Measurements from ENCODE around the gene MAN2A1. TPM values are rescaled to one million over a fixed set of nuclear protein-coding genes. Genes with fewer than 3 reads are reported as not detected.
A peak's percentile ranks its signal among the peaks of the same experiment; 100 is the strongest.
"Not testable (repeated sequence)": the region's sequence is repeated elsewhere in the genome, so short reads cannot be mapped to it uniquely, and the experiment has no call there.

Gene MAN2A1
- polyA plus RNA-seq, 2 of the 4 experiments (the other 2 are of a cell fraction) = 15.8 to 51.5 TPM

DNA sequence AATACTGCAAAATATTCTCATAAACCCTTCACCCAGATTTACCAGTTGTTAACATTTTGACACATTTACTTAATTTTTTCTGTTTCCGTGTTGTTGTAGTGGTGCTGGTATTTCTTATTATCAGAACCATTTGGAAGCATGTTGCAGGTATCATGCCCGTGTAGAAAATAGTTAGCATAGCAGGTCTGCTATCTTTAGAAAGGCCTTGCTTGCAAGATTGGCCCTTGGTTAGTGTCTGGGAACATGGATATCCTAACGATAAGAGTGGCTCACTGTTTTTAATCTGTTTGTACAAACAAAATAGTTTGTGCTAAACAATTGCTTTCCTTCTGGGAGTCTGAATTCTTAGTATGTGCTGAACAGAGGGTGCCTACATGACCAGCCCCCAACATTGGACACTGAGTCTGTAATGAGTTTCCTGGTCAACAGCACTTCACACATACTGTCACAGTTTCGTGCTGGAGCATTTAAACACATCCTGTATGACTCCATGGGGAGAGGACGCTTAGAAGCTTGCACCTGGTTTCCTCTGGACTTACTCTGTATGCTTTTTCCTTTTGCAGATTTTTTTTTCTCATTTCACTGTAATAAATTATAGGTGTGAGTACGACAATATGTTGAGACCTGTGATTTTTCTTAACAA, 66.9 kb downstream of the MAN2A1 start:
- no peak for TF ChIP-seq CEBPB (IDR thresholded peaks at IDR 0.05)
- TF ChIP-seq USF2 (IDR thresholded peaks at IDR 0.05) = no peak
- no peak for TF ChIP-seq BHLHE40 (IDR thresholded peaks at IDR 0.05; ENCODE audit: low read depth, low read length)
- TF ChIP-seq MYC (IDR thresholded peaks at IDR 0.05; ENCODE audit: borderline replicate concordance, low read length) = no peak
- POLR2A ChIA-PET = no interaction called here

GRCh38 chr5:109757490-109757889, 67.8 kb downstream of the MAN2A1 start:
- H3K4me2 ChIP-seq = no peak overlapping the region
- 0 out of 3 replicates have a peak, but pooled peaks cover 4% of the 10 kb centered on the region for H3K4me1 ChIP-seq
- H3K27ac ChIP-seq = no peak overlapping the region
- ATAC-seq (no peak), DNase-seq (ENCODE audit: low read depth in 1 of 2, low spot score in 1 of 2) (no peak), FAIRE-seq (no peak)
- H3K4me3 ChIP-seq = no peak overlapping the region
- no peak for TF ChIP-seq NR3C1 (IDR thresholded peaks at IDR 0.05)
- TF ChIP-seq, protein P1, sequence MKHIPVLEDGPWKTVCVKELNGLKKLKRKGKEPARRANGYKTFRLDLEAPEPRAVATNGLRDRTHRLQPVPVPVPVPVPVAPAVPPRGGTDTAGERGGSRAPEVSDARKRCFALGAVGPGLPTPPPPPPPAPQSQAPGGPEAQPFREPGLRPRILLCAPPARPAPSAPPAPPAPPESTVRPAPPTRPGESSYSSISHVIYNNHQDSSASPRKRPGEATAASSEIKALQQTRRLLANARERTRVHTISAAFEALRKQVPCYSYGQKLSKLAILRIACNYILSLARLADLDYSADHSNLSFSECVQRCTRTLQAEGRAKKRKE (CRISPR knock-in tag; IDR thresholded peaks at IDR 0.05; ENCODE audit: low read depth) = no peak
- no peak for TF ChIP-seq RAD21 (conservative IDR thresholded peaks at IDR 0.05 in 1 of 2, IDR thresholded peaks at IDR 0.05 in 1 of 2)
- TF ChIP-seq CEBPB (IDR thresholded peaks at IDR 0.05) = no peak
- TF ChIP-seq, protein P2, sequence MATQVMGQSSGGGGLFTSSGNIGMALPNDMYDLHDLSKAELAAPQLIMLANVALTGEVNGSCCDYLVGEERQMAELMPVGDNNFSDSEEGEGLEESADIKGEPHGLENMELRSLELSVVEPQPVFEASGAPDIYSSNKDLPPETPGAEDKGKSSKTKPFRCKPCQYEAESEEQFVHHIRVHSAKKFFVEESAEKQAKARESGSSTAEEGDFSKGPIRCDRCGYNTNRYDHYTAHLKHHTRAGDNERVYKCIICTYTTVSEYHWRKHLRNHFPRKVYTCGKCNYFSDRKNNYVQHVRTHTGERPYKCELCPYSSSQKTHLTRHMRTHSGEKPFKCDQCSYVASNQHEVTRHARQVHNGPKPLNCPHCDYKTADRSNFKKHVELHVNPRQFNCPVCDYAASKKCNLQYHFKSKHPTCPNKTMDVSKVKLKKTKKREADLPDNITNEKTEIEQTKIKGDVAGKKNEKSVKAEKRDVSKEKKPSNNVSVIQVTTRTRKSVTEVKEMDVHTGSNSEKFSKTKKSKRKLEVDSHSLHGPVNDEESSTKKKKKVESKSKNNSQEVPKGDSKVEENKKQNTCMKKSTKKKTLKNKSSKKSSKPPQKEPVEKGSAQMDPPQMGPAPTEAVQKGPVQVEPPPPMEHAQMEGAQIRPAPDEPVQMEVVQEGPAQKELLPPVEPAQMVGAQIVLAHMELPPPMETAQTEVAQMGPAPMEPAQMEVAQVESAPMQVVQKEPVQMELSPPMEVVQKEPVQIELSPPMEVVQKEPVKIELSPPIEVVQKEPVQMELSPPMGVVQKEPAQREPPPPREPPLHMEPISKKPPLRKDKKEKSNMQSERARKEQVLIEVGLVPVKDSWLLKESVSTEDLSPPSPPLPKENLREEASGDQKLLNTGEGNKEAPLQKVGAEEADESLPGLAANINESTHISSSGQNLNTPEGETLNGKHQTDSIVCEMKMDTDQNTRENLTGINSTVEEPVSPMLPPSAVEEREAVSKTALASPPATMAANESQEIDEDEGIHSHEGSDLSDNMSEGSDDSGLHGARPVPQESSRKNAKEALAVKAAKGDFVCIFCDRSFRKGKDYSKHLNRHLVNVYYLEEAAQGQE (IDR thresholded peaks at IDR 0.05) = no peak
- TF ChIP-seq PHF8 (IDR thresholded peaks at IDR 0.05; ENCODE audit: borderline replicate concordance, low read depth) = no peak
- TF ChIP-seq MYC (IDR thresholded peaks at IDR 0.05; ENCODE audit: borderline replicate concordance, low read length) = no peak
- TF ChIP-seq NPAS2 (CRISPR knock-in tag; IDR thresholded peaks at IDR 0.05; ENCODE audit: borderline replicate concordance) = no peak
- CTCF ChIA-PET = no interaction called here
- no peaks in the 10 kb centered on the region for H3K9me3 ChIP-seq
- POLR2A ChIA-PET = no interaction called here

More for the DNA sequence above, 66.9 kb downstream of the MAN2A1 start:
- Histone ChIP-seq H3K4me2 (no peak overlapping the region), H3K4me3 (no peak overlapping the region), H3K27ac (no peak overlapping the region), H3K4me1 (0 out of 3 replicates have a peak, but pooled peaks cover 4% of the 10 kb centered on the region), H3K9me3 (no peaks in the 10 kb centered on the region)
- no peak for FAIRE-seq
- CTCF ChIA-PET = no interaction called here
- DNase-seq (ENCODE audit: low read depth in 1 of 2, low spot score in 1 of 2) = no peak
- ATAC-seq = no peak
- WGBS (ENCODE audit: missing lambda C conversion rate) = 86% methylated on average over 6 of the region's 6 CpGs

- no peak for DNase-seq (ENCODE audit: low read depth in 1 of 2, low spot score in 1 of 2)
- FAIRE-seq = no peak
- Histone ChIP-seq H3K27ac (no peak overlapping the region), H3K9me3 (no peaks in the 10 kb centered on the region), H3K4me3 (no peak overlapping the region), H3K4me2 (peak overlapping the region; percentile 17; the same call in 2 of the 3 replicates), H3K4me1 (0 out of 3 replicates have a peak, but pooled peaks cover 4% of the 10 kb centered on the region)
- no peak for ATAC-seq
- TF ChIP-seq RCOR1 (IDR thresholded peaks at IDR 0.05; ENCODE audit: low read depth, low read length) (no peak), TFCP2L1 (CRISPR knock-in tag; IDR thresholded peaks at IDR 0.05) (no peak), FOXS1 (CRISPR knock-in tag; IDR thresholded peaks at IDR 0.05) (no peak), CHD4 (IDR thresholded peaks at IDR 0.05; ENCODE audit: borderline replicate concordance) (no peak), RARB (CRISPR knock-in tag; IDR thresholded peaks at IDR 0.05) (no peak), HOXA7 (CRISPR knock-in tag; IDR thresholded peaks at IDR 0.05) (no peak), FOSB (CRISPR knock-in tag; IDR thresholded peaks at IDR 0.05) (no peak), HDAC2 (IDR thresholded peaks at IDR 0.05) (no peak), SMC3 (IDR thresholded peaks at IDR 0.05) (no peak)
- TF ChIP-seq, protein P3, sequence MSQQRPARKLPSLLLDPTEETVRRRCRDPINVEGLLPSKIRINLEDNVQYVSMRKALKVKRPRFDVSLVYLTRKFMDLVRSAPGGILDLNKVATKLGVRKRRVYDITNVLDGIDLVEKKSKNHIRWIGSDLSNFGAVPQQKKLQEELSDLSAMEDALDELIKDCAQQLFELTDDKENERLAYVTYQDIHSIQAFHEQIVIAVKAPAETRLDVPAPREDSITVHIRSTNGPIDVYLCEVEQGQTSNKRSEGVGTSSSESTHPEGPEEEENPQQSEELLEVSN (IDR thresholded peaks at IDR 0.05; ENCODE audit: borderline replicate concordance, low read depth) = no peak
- ChIA-PET CTCF (interaction anchor here (1.2 kb wide), 2 partner anchors 10 to 69 kb away, joined by 3 to 4 read pairs; no protein-coding TSS in a partner anchor), POLR2A (no interaction called here)
These were observed 69.6 kb downstream of the MAN2A1 start for GRCh38 chr5:109759306-109759705.

GRCh38 chr5:109760130-109760529, 70.4 kb downstream of the MAN2A1 start:
- ATAC-seq; H3K9me3 ChIP-seq; H3K4me1 ChIP-seq; H3K4me3 ChIP-seq; DNase-seq (ENCODE audit: low read depth in 1 of 2, low spot score in 1 of 2); H3K4me2 ChIP-seq; POLR2A ChIA-PET; CTCF ChIA-PET; FAIRE-seq; H3K27ac ChIP-seq: not testable (repeated sequence)
- WGBS (ENCODE audit: missing lambda C conversion rate) = 95% methylated on average over 4 of the region's 4 CpGs
